ENCODE measurements around the gene RAET1G.
"Not testable (repeated sequence)": the region's sequence is repeated elsewhere in the genome, so short reads cannot be mapped to it uniquely, and the experiment has no call there.

Gene RAET1G

GRCh38 chr6:149922642-149923326 lies at the start of gene RAET1G:
RAET1G (minus strand) TSS chr6:149923121; CDS start chr6:149923010, 111 bp downstream.
- FAIRE-seq, result no peak

- FAIRE-seq, result no peak
Measured at GRCh38 chr6:149969635-149970034, 46.7 kb upstream of the RAET1G start.

- not testable (repeated sequence) for FAIRE-seq
Measured at GRCh38 chr6:149968909-149969308, 46.0 kb upstream of the RAET1G start.

GRCh38 chr6:149967999-149968398 lies 45.1 kb upstream of the RAET1G start:
- not testable (repeated sequence) for FAIRE-seq

- no peak for FAIRE-seq
Measured at GRCh38 chr6:149967591-149967990, 44.7 kb upstream of the RAET1G start.

GRCh38 chr6:149966319-149966718 lies 43.4 kb upstream of the RAET1G start:
- FAIRE-seq, result not testable (repeated sequence)

GRCh38 chr6:149965194-149966020 lies 42.5 kb upstream of the RAET1G start:
- FAIRE-seq, result no peak

GRCh38 chr6:149964308-149965193 lies 41.6 kb upstream of the RAET1G start:
- FAIRE-seq, result no peak

GRCh38 chr6:149963462-149964307 lies 40.8 kb upstream of the RAET1G start, which contains the start of gene ULBP1:
ULBP1 (plus strand) TSS chr6:149963943; CDS start chr6:149964050, 107 bp downstream.
- no peak for FAIRE-seq

GRCh38 chr6:149963212-149963461 lies 40.2 kb upstream of the RAET1G start:
- FAIRE-seq, result no peak

GRCh38 chr6:149962461-149963211 lies 39.7 kb upstream of the RAET1G start:
- no peak for FAIRE-seq

- no peak for FAIRE-seq
Measured at GRCh38 chr6:149961728-149962425, 39.0 kb upstream of the RAET1G start.

GRCh38 chr6:149960488-149960887 lies 37.6 kb upstream of the RAET1G start:
- FAIRE-seq, result no peak

- not testable (repeated sequence) for FAIRE-seq
Measured at GRCh38 chr6:149959806-149960205, 36.9 kb upstream of the RAET1G start.

GRCh38 chr6:149958124-149958523 lies 35.2 kb upstream of the RAET1G start:
- not testable (repeated sequence) for FAIRE-seq

- FAIRE-seq, result not testable (repeated sequence)
Measured at GRCh38 chr6:149955654-149956317, 32.9 kb upstream of the RAET1G start.

- not testable (repeated sequence) for FAIRE-seq
Measured at GRCh38 chr6:149954984-149955653, 32.2 kb upstream of the RAET1G start.

- FAIRE-seq, result not testable (repeated sequence)
Measured at GRCh38 chr6:149954328-149954983, 31.5 kb upstream of the RAET1G start.

GRCh38 chr6:149953934-149954327 lies 31.0 kb upstream of the RAET1G start:
- not testable (repeated sequence) for FAIRE-seq

Measured in G401.6 (cell line).